HG03439 (cell line): Measurements from ENCODE around the gene ETV4.

Source experiments
- ATAC-seq: cut with Tn5 transposase; IDR thresholded peaks from one replicate; pipeline ENCODE4 v1.9.1; 2021; ENCODE audit warnings: mild to moderate bottlenecking, moderate library complexity; ENCODE audit not compliant: unreplicated experiment

ETV4 gene

GRCh38 chr17:43547189-43547550 is 1.0 kb upstream of the ETV4 start:
- ATAC-seq = no peak

GRCh38 chr17:43545383-43545632 is 832 bp downstream of the ETV4 start:
- no peak for ATAC-seq

- ATAC-seq = no peak
Measured at GRCh38 chr17:43543771-43544575, 2.2 kb downstream of the ETV4 start.

- no peak for ATAC-seq
Measured at GRCh38 chr17:43543300-43543699, 2.8 kb downstream of the ETV4 start.

- no peak for ATAC-seq
Measured at GRCh38 chr17:43542859-43543258, 3.3 kb downstream of the ETV4 start.

GRCh38 chr17:43540821-43541674 is 5.1 kb downstream of the ETV4 start:
- no peak for ATAC-seq

GRCh38 chr17:43536236-43536992 is 9.7 kb downstream of the ETV4 start:
- ATAC-seq = no peak

- no peak for ATAC-seq
Measured at GRCh38 chr17:43534909-43535308, 11.2 kb downstream of the ETV4 start.

- ATAC-seq = no peak
Measured at GRCh38 chr17:43533699-43534098, 12.4 kb downstream of the ETV4 start.

- no peak for ATAC-seq
Measured at GRCh38 chr17:43532581-43532980, 13.6 kb downstream of the ETV4 start.

GRCh38 chr17:43531955-43532354 is 14.2 kb downstream of the ETV4 start:
- no peak for ATAC-seq

- no peak for ATAC-seq
Measured at GRCh38 chr17:43531082-43531378, 15.1 kb downstream of the ETV4 start.

- no peak for ATAC-seq
Measured at GRCh38 chr17:43530288-43531081, 15.7 kb downstream of the ETV4 start.

- ATAC-seq = no peak
Measured at GRCh38 chr17:43529947-43530287, 16.2 kb downstream of the ETV4 start.

GRCh38 chr17:43528988-43529814 is 16.9 kb downstream of the ETV4 start:
- ATAC-seq = no peak

- ATAC-seq = no peak
Measured at GRCh38 chr17:43528319-43528987, 17.7 kb downstream of the ETV4 start.

GRCh38 chr17:43526886-43527648 is 19.1 kb downstream of the ETV4 start:
- ATAC-seq = no peak

- no peak for ATAC-seq
Measured at GRCh38 chr17:43524945-43525575, 21.1 kb downstream of the ETV4 start.

- no peak for ATAC-seq
Measured at GRCh38 chr17:43521389-43521788, 24.8 kb downstream of the ETV4 start.
